Testis (tissue), 3 donors: ENCODE data around the gene PIP5K1A. TPM values are rescaled to one million over a fixed set of nuclear protein-coding genes. Genes with fewer than 3 reads are reported as not detected.

ENCODE experiments used
- DNase-seq: peaks from one replicate; pipeline ENCODE4 v3.0.0-alpha.2; 2019
- H3K27ac ChIP-seq, 2 donors: fragments of 200-600 bp; sonication (generic); one replicate each; pipeline ENCODE4 v1.5.1; 2019
- H3K27me3 ChIP-seq: fragments of 200-600 bp; sonication (generic); one replicate; pipeline ENCODE4 v1.5.1; 2019
- H3K36me3 ChIP-seq: fragments of 200-600 bp; sonication (generic); one replicate; pipeline ENCODE4 v1.5.1; 2017; ENCODE audit warnings: low read depth; ENCODE audit errors: missing control alignments
- H3K4me1 ChIP-seq: fragments of 200-600 bp; sonication (generic); one replicate; pipeline ENCODE4 v1.5.1; 2019
- H3K4me3 ChIP-seq, 2 donors: fragments of 200-600 bp; sonication (generic); one replicate each; pipeline ENCODE4 v1.5.1; 2017 to 2019
- H3K9me3 ChIP-seq: fragments of 200-600 bp; sonication (generic); one replicate; pipeline ENCODE4 v1.5.1; 2017
- POLR2A ChIP-seq: fragments of 450-650 bp; IDR thresholded peaks from one replicate; pipeline ENCODE4 v1.6.1; 2017; ENCODE audit warnings: antibody characterized with exemption, mild to moderate bottlenecking, moderate library complexity
- WGBS, 2 donors: methylation state at CpG; one replicate each; pipeline ENCODE4 v1.1.5; 2018; 5-methylcytosine and 5-hydroxymethylcytosine counted together
- intact Hi-C: fragments of 100-400 bp; cut with DNase I; formaldehyde crosslinking; loops from one replicate; pipeline ENCODE4 v1.15.1; 2023; ENCODE audit warnings: low total_unique reads
- polyA plus RNA-seq: library from polyadenylated mRNA; stranded (reverse); fragments of 350-450 nt; fragmentation: Illumina TruSeq; extraction: RNeasy Lipid Tissue Mini Kit (QIAGEN cat#74804); gene quantifications from one replicate; pipeline ENCODE4 v1.2.3, GENCODE V29; 2014; ENCODE audit warnings: low read depth, low replicate concordance; ENCODE audit not compliant: insufficient read depth
- total RNA-seq, 2 donors: library from RNA; depleted of rRNA; stranded (reverse); fragments of >200 nt; gene quantifications; one replicate each; pipeline ENCODE4 v1.2.3, GENCODE V29; 2016
- TF ChIP-seq, protein P1 (sequence below), 3 experiments: fragments of 450-650 bp in 2 of 3; fragments of 200-600 bp in 1 of 3; sonication (generic) in 1 of 3; IDR thresholded peaks; one replicate each; pipeline ENCODE4 v1.5.1; 2016 to 2019; ENCODE audit warnings: antibody characterized with exemption in 3 of 3, mild to moderate bottlenecking in 2 of 3, moderate library complexity in 1 of 3

Gene PIP5K1A
- total and polyA plus RNA-seq, 3 donors from 2014 or later: 94.1 to 234 (median 168) TPM

GRCh38 chr1:151165738-151166504 is 32.4 kb upstream of the PIP5K1A start, which contains the start of the genes LYSMD1 and SCNM1:
Gene LYSMD1 (minus strand): TSS chr1:151165902. CDS start chr1:151165258, 644 bp downstream.
Gene SCNM1 (plus strand): TSS chr1:151166144. CDS start chr1:151166153, 9 bp downstream.
- no peaks in the 10 kb centered on the region for H3K36me3 ChIP-seq
- peak; percentile 98 for DNase-seq
- H3K4me1 ChIP-seq: peaks cover 15% of the 10 kb centered on the region
- H3K27me3 ChIP-seq: no peaks in the 10 kb centered on the region
- TF ChIP-seq POLR2A: no peak
- TF ChIP-seq, protein P1, sequence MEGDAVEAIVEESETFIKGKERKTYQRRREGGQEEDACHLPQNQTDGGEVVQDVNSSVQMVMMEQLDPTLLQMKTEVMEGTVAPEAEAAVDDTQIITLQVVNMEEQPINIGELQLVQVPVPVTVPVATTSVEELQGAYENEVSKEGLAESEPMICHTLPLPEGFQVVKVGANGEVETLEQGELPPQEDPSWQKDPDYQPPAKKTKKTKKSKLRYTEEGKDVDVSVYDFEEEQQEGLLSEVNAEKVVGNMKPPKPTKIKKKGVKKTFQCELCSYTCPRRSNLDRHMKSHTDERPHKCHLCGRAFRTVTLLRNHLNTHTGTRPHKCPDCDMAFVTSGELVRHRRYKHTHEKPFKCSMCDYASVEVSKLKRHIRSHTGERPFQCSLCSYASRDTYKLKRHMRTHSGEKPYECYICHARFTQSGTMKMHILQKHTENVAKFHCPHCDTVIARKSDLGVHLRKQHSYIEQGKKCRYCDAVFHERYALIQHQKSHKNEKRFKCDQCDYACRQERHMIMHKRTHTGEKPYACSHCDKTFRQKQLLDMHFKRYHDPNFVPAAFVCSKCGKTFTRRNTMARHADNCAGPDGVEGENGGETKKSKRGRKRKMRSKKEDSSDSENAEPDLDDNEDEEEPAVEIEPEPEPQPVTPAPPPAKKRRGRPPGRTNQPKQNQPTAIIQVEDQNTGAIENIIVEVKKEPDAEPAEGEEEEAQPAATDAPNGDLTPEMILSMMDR (IDR thresholded peaks at IDR 0.05): peak in 2 of 3 experiments; percentile 67 to 72
- H3K9me3 ChIP-seq: no peaks in the 10 kb centered on the region
- peak within 1 kb of the TSS; percentile 67 to 88 for H3K4me3 ChIP-seq
- peak within 1 kb of the TSS; percentile 66 to 81 for H3K27ac ChIP-seq
- intact Hi-C loops: no loop called here
- 0 to 1% methylated on average over 34 to 38 of the region's 38 CpGs for WGBS, 2 donors

- H3K36me3 ChIP-seq: no peaks in the 10 kb centered on the region
These were observed 31.8 kb upstream of the PIP5K1A start for GRCh38 chr1:151166505-151166956.

DNA sequence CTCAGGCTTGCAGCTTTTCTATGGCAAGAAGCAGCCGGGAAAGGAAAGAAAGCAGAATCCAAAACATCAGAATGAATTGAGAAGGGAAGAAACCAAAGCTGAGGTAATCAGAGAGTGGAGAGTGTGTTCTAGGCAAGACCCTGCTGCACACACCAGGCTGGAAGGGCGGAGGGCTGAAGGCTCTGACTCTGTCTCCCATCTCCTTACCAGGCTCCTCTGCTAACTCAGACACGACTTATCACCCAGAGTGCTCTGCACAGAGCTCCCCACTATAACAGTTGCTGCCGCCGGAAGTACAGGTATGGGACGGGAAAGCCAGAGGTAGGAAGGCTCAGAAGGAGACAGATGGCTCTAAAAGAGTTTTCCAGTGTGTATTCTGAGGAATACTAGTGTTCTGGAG is 31.2 kb upstream of the PIP5K1A start:
- no peaks in the 10 kb centered on the region for H3K36me3 ChIP-seq
- H3K27ac ChIP-seq: no peak overlapping the region
- intact Hi-C loops: no loop called here
- TF ChIP-seq, protein P1 (IDR thresholded peaks at IDR 0.05): no peak
- TF ChIP-seq POLR2A: no peak
- H3K4me1 ChIP-seq: peaks cover 15% of the 10 kb centered on the region
- no peak for DNase-seq
- WGBS, 2 donors: 55 to 73% methylated on average over 6 of the region's 6 CpGs
- no peaks in the 10 kb centered on the region for H3K27me3 ChIP-seq
- peak overlapping the region in 1 of 2 donors; percentile 67 for H3K4me3 ChIP-seq
- no peaks in the 10 kb centered on the region for H3K9me3 ChIP-seq

More at GRCh38 chr1:151166505-151166956, 31.8 kb upstream of the PIP5K1A start:
- intact Hi-C loops: no loop called here
- TF ChIP-seq POLR2A: no peak
- TF ChIP-seq, protein P1 (IDR thresholded peaks at IDR 0.05): no peak
- Histone ChIP-seq H3K4me3 (peak overlapping the region; percentile 67 to 88), H3K27me3 (no peaks in the 10 kb centered on the region), H3K4me1 (peaks cover 15% of the 10 kb centered on the region), H3K27ac (peak overlapping the region; percentile 2 to 73), H3K9me3 (no peaks in the 10 kb centered on the region)
- 3 to 4% methylated on average over 15 of the region's 15 CpGs for WGBS, 2 donors
- DNase-seq: no peak

- no peaks in the 10 kb centered on the region for H3K27me3 ChIP-seq
- intact Hi-C loops: no loop called here
- TF ChIP-seq, protein P1 (IDR thresholded peaks at IDR 0.05): no peak
- TF ChIP-seq POLR2A: no peak
- peaks cover 5% of the 10 kb centered on the region for H3K4me1 ChIP-seq
- no peaks in the 10 kb centered on the region for H3K36me3 ChIP-seq
- H3K9me3 ChIP-seq: no peaks in the 10 kb centered on the region
- no peak overlapping the region for H3K27ac ChIP-seq
- WGBS, 2 donors: 78 to 91% methylated on average over 5 of the region's 5 CpGs
- no peak overlapping the region for H3K4me3 ChIP-seq
- DNase-seq: no peak
These were observed 27.2 kb upstream of the PIP5K1A start for GRCh38 chr1:151171190-151171589.
